HUDEP-2 (cell line): ENCODE results near the gene KRTAP29-1.
"Not testable (repeated sequence)": the region's sequence is repeated elsewhere in the genome, so short reads cannot be mapped to it uniquely, and the experiment has no call there.

Experiments
- DNase-seq, 76 experiments: peaks; one replicate each; lab custom pipeline; 2025; ENCODE audit not compliant: unreplicated experiment in 76 of 76; lab: John Stamatoyannopoulos, UW

The KRTAP29-1 gene

DNA sequence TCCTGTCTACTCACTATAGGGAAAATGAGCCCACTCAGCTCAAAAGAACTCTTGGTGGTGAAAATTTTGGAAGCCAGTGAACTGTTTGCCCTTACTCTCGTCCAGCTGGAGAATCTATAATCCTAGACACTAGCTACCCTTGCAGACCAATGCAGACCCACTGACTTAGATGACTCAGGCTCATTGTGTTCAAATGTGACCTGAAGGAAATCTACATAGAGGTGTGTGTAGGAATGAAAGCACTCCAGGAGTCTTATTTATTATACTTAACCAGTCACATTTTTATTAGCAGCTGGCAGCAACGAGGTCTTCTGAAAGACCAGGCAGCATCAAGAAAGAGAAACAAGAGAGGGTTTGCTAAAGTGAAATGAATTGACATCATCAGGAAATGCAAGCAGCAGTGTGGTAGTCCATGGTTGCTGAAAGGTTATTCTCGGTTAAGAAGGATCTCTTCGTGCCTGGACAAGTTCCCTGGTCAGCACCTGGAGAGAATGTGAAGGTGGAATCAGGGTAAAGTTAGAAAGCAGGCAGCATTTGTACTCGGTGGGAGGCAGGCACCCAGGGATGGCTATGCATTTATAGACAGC is 1.4 kb downstream of the KRTAP29-1 start:
- no peak for DNase-seq

DNA sequence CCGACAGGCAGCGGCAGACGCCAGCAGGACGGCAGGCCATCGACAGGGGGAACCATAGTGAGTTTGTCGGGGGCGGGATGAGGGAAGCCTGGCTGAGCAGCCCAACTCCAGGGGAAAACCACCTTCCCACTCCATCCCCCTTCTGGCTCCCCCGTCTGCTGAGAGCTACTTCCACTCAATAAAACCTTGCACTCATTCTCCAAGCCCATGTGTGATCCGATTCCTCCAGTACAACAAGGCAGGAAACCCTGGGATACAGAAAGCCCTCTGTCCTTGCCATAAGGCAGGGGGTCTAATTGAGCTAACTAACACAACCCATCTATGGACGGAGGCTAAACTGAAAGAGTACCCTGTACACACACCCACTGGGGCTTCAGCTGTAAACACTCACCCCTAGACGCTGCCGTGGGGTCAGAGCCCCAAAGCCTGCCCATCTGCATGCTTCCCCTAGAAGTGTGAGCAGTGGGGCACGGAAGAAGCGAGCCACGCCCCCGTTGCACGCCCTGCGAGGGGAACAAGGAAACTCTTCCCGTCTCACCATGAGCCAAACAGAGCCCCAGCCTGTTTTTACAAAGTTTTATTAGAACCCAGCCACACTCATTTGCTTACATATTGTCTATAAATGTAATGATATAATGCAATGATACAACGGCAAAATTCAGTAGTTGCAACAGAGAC is 4.1 kb downstream of the KRTAP29-1 start:
- DNase-seq = no peak

DNA sequence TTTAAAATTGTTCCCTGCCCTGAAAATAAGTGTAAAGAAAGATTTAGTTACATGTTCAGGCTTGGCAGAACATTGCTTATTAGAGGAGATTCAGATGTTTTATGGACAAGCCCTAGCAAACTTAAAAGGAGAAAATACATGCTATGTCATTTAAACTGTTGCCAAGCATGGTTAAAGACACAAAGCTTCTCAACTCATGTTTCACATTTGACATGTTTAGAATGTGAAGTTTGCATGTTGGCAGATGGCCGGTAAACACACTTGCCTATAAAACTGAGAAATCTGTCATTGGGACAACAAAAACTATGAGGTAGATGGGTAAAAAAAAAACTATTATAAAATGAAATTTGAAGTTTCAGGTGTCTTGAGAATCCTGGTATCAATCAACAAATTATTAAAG is 5.8 kb downstream of the KRTAP29-1 start:
- no peak for DNase-seq

DNA sequence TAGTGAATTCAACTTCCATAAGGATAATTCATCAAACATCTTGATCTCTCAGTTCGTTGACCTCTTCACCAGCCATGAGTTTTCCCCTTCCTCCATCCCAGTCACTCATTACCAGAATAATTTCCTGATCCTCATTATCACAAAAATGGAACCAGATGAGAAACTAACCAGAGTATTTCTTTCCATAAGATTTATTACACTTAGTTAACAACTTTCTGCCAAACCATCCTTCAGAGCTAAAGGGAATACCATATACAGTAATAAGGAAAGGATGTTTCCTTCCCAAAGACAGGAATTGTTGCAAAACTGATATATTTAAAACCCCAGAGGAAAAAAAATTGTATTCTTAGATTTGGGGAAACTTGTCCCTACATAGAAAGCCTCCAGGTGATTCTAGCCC is 8.6 kb downstream of the KRTAP29-1 start:
- no peak for DNase-seq

DNA sequence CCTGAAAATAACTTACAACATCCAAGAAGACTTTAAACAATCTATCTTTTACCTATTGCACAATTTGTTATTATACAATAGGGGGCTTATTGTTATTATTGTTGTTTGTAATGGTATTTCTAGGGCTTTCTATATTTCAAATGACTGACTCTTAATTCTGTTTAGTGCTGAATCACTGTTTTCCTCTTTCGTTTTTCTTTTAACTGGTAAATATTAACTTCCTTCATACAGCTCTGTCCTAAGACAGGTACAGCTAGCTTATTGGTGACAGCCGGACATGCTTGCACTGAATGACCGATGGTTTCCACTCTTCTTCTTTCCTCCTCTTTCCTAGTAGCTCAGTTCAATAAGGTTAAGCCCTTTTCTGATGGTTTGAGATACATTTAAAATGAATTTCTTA is 15.6 kb downstream of the KRTAP29-1 start:
- DNase-seq = no peak

DNA sequence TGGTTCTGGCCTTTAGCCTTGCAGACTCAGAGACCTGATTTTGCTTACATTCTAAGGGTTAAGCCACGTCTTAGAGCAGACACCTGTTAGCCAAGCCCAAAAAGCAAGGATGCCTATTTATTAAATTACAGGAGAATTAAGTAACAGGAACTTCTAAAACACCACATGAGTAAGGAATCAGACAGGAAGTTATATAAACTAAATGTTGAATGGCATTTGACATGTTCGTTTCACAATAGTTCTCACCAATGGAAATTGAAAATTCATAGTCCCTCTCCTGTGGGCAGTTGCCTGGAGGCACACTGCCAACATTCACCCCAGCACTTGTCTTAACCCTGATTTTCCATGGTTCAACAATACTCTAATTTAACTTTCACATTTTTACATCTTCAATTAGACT is 18.1 kb downstream of the KRTAP29-1 start:
- DNase-seq = no peak

DNA sequence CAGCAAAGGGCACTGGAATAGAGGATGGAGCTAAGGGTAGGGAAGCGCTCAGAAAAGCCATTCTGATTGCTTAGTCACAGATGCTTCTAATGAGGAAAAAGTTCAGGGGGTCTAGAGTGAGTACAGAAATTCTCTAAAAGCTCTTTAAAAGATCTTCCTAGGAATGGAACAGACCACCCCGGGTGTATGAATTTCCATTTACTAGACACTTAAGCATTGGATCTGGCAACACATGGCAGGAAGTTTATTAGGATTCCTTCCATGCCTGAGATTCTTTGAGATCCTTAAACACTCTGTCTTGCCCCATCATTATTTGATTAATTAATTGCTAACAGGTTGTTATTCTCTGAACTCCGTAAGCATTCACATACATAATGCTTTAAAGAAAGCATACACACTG is 18.6 kb downstream of the KRTAP29-1 start:
- DNase-seq = no peak

DNA sequence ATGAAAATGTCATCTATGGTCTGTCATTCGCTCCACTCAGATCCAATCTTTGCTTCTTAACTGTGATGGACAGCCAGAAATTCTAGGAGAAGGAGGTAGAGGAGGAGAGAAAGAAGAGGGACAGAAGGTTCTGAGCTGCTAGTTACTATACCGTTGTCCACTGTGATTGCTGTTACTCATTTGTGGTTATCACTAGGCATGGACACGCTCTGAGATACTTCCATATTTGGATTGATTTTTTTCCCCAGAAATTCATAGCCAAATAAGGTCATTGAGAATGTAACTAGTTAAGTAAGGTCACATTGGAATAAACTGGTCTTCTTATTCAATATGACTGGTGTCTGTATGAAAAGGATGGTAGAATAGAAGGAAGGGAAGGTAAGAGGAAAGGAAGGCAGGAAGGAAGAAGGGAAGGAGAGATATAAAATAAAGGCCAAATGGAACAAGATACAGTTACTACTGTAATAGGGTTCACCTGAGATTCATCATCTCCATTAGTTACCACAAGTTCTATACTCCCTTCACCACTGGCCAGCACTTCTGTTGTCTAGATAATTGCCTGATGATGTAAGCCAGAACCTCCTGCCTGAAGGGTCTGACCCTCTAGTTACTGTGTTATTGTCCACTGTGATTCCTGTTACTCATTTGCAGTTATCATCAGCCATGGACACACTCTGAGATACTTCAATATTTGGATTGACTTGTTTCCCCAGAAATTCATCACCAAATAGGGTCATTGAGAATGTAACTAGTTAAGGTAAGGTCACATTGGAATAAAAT is 24.3 kb downstream of the KRTAP29-1 start:
- no peak for DNase-seq

DNA sequence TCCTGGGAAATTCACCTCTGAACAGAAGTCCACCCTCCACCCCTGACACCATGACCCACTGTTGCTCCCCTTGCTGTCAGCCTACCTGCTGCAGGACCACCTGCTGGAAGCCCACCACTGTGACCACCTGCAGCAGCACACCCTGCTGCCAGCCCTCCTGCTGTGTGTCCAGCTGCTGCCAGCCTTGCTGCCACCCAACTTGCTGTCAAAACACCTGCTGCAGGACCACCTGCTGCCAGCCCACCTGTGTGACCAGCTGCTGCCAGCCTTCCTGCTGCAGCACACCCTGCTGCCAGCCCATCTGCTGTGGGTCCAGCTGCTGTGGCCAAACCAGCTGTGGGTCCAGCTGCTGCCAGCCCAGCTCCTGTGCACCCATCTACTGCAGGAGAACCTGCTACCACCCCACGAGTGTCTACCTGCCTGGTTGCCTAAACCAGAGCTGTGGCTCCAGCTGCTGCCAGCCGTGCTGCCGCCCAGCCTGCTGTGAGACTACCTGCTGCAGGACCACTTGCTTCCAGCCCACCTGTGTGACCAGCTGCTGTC is 26.9 kb downstream of the KRTAP29-1 start, which contains the start of gene KRTAP9-7:
TSS of gene KRTAP9-7 (plus strand) at position 51 of the 543 bp plus-strand sequence. CDS start at position 51, 0 bp downstream.
- not testable (repeated sequence) for DNase-seq

DNA sequence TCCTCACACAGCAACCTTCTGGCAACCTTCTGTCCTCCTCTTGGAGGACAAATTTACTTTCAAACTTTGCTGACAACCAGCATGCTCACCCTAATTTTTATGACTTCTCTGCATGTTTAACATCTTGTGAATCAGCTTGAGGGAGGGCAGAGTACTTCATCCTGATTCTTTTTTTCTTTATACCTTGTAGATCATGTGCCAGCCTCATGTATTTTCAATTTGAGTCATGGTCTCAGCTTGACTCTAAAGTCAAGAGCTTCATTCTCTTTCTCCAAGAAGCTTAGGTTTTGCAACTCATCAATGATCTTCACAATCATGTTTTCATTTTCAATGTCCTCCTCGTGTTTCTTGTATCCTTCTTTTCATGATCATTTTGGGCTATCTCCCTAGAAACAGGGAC is 30.8 kb downstream of the KRTAP29-1 start:
- DNase-seq = no peak

DNA sequence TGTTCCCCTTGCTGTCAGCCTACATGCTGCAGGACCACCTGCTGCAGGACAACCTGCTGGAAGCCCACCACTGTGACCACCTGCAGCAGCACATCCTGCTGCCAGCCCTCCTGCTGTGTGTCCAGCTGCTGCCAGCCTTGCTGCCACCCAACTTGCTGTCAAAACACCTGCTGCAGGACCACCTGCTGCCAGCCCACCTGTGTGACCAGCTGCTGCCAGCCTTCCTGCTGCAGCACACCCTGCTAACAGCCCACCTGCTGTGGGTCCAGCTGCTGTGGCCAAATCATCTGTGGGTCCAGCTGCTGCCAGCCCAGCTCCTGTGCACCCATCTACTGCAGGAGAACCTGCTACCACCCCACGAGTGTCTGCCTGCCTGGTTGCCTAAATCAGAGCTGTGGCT is 31.3 kb downstream of the KRTAP29-1 start:
- not testable (repeated sequence) for DNase-seq

DNA sequence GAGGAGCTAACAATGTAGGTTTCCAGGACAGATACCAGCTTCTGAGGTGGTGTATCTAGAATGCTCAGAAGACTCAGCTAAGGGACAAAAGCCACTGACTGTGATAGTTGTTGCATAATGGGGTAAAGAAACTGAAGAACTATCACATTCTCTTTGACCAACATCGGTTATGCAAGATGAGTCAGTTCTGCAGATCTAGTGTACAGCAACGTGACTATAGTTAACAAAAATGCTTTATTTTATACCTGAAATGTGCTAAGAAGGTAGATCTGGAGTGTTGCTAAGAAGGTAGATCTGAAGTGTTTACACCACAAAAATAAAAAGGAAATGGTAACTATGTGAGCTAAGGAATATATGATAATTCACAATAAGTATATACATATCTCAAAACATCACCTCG is 34.9 kb downstream of the KRTAP29-1 start:
- DNase-seq = no peak

DNA sequence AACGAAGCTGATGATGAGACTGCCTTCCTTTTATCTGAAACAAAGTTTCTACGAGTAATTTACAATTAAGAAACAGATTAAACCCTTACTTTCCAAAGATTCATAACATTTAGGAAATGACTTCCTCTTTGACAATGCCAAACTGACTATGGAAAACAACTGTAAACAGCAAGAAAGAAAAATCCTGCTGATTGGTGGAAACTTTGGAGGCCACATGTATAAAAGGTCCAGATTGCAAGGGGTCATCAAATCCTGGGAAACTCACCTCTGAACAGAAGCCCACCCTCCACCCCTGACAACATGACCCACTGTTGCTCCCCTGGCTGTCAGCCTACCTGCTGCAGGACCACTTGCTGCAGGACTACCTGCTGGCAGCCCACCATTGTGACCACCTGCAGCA is 37.6 kb downstream of the KRTAP29-1 start, which contains the start of gene KRTAP9-6:
TSS of gene KRTAP9-6 (plus strand) at position 301 of the 400 bp plus-strand sequence. CDS start at position 301, 0 bp downstream.
- no peak for DNase-seq

DNA sequence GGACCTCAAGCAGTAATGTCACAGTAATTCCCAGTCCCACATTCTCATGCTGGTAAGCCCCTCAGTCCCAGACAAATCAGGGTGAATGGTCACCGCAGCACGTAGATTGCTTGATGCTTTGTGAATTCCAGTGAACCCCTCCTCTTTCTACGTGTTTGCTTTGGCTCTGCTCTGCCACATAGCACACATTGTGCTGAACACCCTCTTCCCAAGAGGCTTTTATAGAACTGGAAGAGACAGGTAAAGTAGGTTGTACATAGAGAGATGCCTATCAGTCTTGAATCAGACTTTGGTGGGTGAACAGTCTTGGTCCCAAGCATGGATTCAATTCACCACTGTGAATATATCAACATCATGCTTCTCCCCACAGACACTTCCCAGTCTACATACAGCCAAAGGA is 38.1 kb downstream of the KRTAP29-1 start:
- no peak for DNase-seq

DNA sequence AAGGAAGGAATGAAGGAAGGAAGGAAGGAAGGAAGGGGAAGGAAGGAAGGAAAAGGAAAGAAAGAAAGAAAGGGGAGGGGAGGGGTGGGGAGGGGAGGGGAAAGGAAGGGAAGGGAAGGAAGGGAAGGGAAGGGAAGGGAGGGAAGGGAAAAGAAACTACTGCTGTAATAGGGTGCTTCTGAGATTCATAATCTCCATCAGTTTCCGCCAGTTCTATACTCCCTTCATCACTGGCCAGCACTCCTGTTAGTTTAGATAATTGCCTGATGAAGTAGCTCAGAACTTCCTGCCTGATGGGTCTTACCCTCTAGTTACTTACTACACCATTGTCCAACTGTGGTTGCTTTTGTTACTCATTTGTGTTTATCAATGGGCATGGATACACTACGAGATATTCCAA is 39.4 kb downstream of the KRTAP29-1 start:
- no peak for DNase-seq

DNA sequence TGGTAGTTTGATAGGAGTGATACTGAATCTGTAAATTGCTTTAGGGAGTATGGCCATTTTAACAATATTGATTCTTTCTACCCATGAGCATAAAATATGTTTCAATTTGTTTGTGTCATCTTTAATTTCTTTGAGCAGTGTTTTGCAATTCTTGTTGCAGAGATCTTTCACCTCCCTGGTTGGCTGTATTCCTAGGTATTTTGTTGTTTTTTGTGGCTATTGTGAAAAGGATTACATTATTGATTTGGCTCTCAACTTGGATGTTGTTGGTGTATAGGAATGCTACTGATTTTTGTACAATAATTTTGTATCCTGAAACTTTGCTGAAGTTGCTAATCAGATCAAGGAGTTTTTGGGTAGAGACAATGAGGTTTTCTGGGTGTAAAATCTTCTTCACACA is 44.2 kb downstream of the KRTAP29-1 start:
- DNase-seq = no peak

DNA sequence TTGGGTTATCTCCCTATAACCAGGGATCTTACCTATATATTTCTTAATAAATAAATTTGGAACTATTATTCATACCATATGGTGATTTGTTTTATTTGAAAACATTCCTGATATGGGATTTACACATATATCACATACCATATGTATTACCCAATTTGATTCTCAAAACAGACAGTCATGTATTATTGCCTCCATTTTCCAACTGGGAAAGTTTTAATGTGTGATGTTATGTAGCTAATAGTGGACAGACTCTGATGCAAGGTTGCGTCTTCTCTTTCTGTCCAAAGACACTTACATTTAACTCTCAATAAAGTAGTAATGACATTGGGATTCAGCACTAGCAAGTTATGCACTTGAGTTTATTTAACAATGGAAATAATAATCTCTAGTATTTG is 46.4 kb downstream of the KRTAP29-1 start:
- no peak for DNase-seq

DNA sequence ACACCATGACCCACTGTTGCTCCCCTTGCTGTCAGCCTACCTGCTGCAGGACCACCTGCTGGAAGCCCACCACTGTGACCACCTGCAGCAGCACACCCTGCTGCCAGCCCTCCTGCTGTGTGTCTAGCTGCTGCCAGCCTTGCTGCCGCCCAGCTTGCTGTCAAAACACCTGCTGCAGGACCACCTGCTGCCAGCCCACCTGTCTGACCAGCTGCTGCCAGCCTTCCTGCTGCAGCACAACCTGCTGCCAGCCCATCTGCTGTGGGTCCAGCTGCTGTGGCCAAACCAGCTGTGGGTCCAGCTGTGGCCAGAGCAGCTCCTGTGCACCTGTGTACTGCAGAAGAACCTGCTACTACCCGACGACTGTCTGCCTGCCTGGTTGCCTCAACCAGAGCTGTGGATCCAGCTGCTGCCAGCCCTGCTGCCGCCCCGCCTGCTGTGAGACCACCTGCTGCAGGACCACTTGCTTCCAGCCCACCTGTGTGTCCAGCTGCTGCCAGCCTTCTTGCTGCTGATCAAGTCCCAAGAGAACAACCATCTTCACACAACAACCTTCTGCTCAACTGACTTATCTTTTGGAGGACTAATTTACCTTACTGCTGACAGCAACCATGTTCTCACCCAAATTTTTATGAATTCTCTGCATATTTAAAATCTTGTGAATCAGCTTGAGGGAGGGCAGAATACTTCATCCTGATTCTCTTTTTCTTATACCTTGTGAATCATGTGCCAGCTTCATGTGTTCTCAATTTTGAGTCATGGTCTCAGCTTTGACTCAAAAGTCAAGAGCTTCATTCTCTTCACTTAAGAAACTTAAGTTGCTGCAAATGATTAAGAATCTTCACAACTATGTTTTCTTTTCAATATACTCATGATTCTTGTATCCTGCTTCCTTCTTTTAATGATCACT is 47.0 kb downstream of the KRTAP29-1 start, which contains the start of gene KRTAP9-9:
TSS of gene KRTAP9-9 (plus strand) at position 4 of the 910 bp plus-strand sequence.
- not testable (repeated sequence) for DNase-seq

DNA sequence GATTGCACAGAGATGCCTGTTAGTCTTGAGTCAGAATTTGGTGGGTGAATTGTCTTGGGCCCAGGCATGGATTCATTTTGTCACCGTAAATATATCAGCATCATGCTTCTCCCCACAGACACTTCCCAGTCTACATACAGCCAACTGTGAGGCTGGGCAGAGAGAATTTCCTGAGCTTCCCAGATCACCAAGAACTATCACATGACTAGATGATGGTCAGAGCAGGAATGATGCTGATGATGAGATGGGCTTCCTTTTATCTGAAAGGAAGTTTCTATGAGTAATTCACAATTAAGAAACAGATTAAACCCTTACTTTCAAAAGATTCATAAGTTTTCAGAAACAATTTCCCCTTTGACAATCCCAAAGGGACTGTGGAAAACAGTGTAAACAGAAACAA is 47.8 kb downstream of the KRTAP29-1 start:
- no peak for DNase-seq
